NCI-H748 treated with DMSO at 0.1 percent for 48 hours (cell line): Measurements from ENCODE around the gene RMI2.
"Not testable (repeated sequence)": the region's sequence is repeated elsewhere in the genome, so short reads cannot be mapped to it uniquely, and the experiment has no call there.

Experiments
- DNase-seq: peaks from one replicate; lab custom pipeline; 2025; lab: John Stamatoyannopoulos, UW

The RMI2 gene

DNA sequence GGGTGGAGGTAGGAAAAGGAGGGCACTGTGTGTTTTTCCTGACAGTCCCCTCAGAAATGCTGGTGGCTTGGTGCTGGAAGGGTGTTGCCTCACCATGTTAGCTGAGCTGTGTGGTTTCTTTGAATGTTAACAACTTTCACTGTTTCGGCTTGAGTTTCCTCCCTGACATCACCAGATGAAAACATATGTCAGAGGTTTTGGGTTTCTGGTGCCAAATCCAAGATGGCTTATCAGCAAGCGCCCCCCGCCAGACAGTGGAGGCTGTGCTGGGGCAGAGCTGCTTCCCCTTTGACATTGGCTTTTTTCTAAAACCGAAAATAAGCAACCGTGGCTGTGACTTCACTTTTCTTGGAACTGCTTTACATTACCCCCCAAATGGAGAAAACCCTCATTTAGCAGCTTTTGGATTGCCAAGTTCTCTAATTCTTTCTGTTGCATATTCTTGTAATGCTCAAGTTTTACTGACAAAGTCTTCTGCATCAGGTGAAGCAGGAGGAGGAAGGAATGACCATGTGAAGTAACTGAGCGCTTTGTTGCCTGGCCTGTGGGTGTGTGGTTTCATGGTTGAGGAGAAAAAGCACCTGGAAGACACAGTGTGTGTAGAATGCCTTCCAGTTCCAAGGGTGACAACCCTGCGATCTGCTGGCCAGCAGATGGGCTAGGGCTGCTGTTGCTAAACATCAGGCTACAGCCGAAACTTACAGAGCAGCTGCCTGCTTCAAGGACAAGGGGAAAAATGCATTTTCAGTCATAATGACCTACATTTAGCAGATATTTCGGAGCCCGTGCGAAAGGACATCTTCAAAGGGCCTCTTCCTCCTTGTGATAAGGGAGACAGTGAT, 9.7 kb downstream of the RMI2 start:
- no peak for DNase-seq

DNA sequence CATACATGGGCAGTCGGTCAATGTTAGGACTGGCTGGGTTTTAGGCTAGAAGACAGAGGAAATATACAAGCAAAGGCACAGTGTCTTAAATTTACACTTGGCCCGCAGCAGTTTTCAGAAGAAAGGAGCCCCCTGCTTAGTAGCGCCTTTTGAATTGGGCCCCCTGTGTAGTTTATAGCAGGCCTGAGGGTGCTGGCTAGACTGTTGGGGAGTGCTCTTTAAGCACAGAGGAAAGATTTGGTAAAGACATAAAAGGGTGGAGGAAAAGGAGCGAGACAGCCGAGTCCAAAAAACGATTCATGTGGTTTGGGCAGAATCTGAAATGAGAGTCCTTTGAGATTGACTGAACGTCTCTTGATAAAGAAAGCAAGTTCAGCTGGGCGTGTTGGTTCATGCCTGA, 10.6 kb downstream of the RMI2 start:
- no peak for DNase-seq

DNA sequence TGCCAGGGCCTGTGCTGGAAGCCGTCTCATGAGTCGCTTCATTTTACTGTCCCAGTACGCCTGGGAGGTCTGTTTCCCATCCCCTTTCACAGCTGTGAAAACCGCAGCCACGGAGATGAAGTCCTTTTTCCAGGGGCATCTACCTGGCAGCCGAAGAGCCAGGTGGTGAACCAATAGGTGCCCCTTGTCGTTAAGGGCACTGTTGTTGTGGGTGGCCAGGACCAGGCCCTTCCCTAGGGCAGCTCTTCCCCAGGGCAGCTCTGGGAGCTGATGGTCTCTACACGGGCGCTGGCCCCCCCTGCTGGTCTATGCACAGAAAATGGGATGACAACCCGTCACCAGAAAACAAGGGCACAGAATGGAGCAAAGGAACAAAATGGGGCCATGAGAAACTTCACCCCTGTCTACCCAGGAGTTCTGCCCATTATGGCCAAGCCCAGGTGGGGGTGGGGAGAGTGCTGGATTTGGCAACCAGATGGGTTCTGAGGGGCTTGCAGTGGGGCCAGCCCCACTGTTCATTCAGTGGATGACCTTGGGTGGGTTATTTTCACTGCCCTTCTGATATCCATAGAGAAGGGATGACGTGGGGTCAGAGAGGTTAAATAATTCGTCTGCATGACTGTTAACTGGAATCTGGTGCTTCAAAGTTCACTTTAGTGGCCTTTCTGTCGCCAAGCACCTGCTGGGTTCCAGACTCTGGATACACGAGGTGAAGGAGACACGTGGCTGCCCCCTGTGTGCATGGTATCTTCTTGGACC, 11.5 kb downstream of the RMI2 start:
- DNase-seq, result no peak

DNA sequence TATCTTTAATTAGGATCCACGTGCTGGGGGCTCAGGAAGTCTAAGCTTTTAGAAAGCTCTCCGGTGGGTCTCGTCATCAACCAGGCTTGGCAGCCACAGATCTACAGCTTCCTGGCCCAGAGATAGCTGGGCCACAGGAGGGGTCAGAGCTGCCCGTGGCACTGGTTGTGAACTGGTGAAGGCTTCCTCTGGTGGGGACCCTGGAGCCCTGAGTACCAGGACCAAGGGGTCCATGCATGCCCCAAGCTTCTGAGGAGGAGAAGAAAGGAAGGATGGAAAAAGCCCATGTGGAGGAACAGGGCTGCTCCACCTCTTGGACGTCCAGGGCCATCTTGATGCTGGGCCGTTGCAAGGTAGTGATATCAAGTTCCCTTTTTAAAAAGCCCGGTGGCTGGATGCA, 13.3 kb downstream of the RMI2 start:
- no peak for DNase-seq

DNA sequence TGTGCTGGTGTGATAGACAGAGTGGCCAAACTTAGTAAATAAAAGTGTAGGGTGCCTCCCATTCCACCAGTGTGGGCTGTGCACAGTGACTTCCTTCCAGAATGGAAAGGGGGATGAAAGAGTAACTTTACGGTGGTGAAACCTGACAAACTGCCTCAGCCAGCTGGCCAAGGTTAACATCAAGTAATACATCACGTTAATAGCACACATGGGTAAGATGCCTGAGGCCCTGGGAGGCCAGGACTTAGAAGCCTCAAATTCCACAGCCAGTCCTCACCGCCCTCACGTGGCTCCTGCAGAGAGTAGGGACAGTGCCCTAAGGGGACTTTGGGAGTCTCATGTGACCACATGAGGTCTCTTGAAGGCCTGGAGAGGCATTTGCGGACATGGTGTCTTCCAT, 14.1 kb downstream of the RMI2 start:
- no peak for DNase-seq

- no peak for DNase-seq
These were observed 15.5 kb downstream of the RMI2 start for GRCh38 chr16:11360641-11361373.

DNA sequence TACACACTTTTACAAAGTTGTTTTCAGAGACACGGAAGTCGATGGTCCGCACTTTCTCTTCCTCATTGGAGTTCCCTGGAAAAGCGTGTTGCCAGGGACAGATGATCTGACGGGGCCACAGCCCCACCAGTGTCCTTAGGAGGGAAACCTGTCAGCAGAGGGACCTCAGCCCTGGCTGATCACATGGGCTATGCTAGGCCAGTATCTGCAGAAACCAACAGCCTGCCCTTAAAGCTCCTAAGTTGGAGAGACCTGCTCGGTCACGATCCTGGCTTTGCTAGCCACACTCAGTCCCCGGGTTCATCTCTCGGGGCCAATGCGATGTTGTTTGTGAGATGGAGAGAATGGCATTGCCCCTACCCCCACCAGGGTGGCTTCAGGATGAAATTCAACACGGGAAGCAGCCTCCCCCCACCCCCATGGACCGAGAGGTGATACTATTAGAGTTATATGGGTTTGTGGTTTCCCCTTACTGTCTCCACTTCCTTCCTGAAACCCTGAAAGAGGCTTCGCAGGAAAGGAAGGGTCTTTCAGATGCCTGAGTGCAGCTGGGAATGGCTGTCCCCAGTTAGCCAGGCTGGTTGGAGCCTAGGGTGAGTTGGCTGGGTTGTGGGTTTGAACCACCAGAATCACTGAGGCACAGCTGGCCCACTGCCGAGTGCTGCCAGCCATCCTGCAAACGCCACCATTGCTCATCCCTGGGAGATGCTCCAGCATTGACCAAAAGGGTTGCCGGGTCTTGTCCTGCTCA, 16.6 kb downstream of the RMI2 start:
- DNase-seq, result no peak

- no peak for DNase-seq
These were observed 18.6 kb downstream of the RMI2 start for GRCh38 chr16:11363927-11364258.

DNA sequence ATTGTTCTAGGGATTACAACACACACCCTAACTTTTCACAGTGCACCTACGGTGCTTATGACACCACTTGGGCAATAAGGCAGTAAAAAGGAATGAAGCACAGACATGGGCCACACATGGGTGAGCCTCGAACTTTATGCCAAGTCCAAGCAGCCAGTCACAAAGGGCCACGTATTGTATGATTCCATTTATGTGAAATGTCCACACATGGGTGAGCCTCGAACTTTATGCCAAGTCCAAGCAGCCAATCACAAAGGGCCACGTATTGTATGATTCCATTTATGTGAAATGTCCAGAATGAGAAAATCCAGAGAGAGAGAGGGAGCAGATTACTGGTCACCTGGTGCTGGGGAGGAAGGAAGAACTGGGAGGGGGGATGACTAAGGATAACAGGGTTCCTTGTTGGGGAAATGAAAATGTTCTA, 22.2 kb downstream of the RMI2 start:
- no peak for DNase-seq

DNA sequence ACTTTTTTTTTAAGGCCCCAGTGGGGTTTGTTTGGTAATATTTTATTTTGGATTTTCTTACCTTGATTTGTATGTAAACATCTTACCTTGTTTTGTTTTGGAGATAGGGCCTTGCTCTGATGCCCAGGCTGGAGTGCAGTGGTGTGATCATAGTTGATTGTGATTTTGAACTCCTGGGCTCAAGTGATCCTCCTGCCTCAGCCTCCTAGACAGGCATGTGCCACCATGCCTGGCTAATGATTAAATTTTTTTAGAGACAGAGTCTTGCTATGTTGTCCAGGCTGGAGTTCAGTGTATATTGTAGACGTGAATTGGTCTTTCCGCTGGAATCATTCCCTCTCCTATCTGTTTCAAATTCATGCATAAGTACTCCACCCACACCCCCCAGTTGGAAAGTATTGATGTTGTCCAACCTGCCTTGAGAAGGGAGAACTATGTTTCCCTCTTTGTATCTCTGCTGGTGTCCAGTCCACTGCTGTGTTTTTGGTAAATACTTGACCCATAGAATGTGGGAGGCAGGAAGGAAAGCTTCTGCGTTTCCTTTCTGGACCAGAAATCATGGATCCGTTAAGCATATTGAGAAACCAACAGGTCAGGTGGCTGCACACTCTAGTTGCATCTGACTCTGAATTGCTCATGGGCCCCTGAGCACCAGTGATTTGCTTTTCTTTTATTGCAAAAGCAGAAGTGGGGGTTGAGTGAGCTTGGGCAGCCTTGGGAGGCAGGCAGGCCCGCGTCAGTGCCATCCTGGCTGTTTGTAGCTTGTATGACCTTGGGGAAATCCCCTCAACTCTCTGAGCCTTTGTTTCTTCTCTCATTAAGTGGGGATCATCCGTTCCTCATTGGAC, 25.0 kb downstream of the RMI2 start:
- DNase-seq, result no peak

- not testable (repeated sequence) for DNase-seq
These were observed 25.6 kb downstream of the RMI2 start for GRCh38 chr16:11370932-11371279.

- DNase-seq, result no peak
These were observed 27.0 kb downstream of the RMI2 start for GRCh38 chr16:11372073-11372828.

- no peak for DNase-seq
These were observed 27.6 kb downstream of the RMI2 start for GRCh38 chr16:11372829-11373306.

GRCh38 chr16:11374255-11374654, 29.0 kb downstream of the RMI2 start:
- DNase-seq, result no peak

DNA sequence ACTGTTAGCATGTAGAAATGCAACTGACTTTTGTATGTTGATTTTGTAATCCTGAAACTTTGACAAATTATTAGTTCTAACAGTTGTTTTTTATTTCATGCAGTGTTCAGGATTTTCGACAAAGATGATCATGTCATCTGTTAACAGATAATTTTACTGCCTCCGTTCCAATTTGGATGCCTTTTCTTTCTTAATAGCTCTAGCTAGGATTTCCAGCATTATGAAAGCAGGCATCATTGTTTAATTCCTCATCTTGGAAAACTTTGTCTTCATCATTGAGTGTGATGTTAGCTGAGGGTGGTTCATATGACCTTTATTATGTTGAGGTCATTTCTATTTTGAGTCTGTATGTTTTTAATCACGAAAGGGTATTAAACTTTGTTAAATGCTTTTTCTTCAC, 31.9 kb downstream of the RMI2 start:
- no peak for DNase-seq

GRCh38 chr16:11378951-11379350, 33.7 kb downstream of the RMI2 start:
- not testable (repeated sequence) for DNase-seq

DNA sequence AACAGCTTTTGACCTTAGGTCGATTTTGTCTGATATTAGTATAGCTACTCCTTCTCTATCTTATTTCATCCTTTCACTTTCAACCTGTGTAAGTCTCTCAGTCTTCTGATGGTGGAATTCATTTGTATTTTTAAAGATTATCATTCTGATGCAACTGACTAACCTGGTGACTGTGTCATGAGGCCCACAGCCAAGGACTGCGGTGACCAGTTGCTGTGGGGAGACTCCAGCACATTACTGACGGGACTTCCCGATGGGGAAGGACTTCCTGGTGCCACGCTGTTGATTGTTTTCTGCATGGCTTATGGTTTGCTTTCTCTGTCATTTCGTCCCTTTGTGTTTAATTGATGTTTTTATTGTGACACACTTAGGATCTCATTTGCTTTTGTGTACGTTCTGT, 34.2 kb downstream of the RMI2 start:
- DNase-seq, result no peak

- no peak for DNase-seq
These were observed 35.6 kb downstream of the RMI2 start for GRCh38 chr16:11380836-11381235.

DNA sequence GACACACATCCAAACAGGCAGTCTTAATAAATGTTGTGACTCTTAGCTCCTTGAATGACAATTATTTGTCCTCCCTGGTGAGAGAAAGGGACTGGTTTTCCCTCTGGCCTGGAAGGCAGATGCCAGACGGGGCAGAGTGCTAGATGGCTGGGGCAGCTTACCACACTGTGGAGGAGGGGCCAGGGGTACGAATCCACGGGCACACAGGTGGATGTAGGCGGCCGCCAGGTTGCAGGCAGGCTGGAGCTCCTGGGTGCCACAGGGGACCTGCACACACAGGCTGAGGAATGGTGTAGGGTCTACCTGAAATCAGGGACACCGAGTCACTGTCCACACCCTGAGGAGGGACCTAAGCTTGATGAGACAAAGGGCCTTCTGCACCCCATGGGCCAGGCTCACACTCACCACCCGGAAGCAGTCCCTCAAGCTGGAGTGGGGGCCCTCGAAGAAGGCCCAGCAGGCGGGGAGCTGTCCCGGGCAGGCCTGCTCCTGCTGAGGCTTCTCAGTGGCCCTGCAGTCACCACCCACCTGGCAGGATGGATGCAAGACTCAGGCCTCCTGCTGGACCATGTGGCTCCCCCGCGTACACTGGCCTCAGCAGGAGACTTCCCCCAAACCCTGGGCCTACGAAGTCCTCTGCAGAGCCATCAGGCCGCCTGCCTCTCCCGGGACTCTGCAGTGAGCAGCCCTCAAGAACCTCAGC, 38.4 kb downstream of the RMI2 start:
- no peak for DNase-seq
